H9 (cell line): ENCODE measurements around the gene SSH3. TPM values are rescaled to one million over a fixed set of nuclear protein-coding genes. Genes with fewer than 3 reads are reported as not detected.

Experiments used
- DNase-seq: peaks from one replicate; pipeline ENCODE4 v3.0.0-alpha.2; 2017
- H2AFZ ChIP-seq: one replicate; pipeline ENCODE4 v1.6.1; 2013; ENCODE audit warnings: mild to moderate bottlenecking, low read length, control low read depth, moderate library complexity
- H2AK5ac ChIP-seq: 2 replicates; pipeline ENCODE4 v1.6.1; 2013; ENCODE audit warnings: low read length, control low read depth, mixed read lengths; ENCODE audit not compliant: insufficient read length
- H2BK120ac ChIP-seq: one replicate; pipeline ENCODE4 v1.6.1; 2013; ENCODE audit warnings: low read depth, mild to moderate bottlenecking, low read length, control low read depth, inconsistent platforms; ENCODE audit not compliant: poor library complexity, severe bottlenecking
- H2BK12ac ChIP-seq: 2 replicates; pipeline ENCODE4 v1.6.1; 2013; ENCODE audit warnings: low read length, control low read depth, mixed read lengths, low read depth; ENCODE audit not compliant: insufficient read length
- H2BK15ac ChIP-seq: 2 replicates; pipeline ENCODE4 v1.6.1; 2013; ENCODE audit warnings: low read depth, low read length, control low read depth
- H2BK20ac ChIP-seq: one replicate; pipeline ENCODE4 v1.6.1; 2013; ENCODE audit warnings: low read depth, mild to moderate bottlenecking, low read length, control low read depth, inconsistent platforms; ENCODE audit not compliant: poor library complexity, severe bottlenecking
- H2BK5ac ChIP-seq: 2 replicates; pipeline ENCODE4 v1.6.1; 2013; ENCODE audit warnings: low read length, control low read depth, mixed read lengths; ENCODE audit not compliant: insufficient read length
- H3K14ac ChIP-seq: 2 replicates; pipeline ENCODE4 v1.6.1; 2013; ENCODE audit warnings: low read length, control low read depth; ENCODE audit not compliant: insufficient read depth
- H3K18ac ChIP-seq: 2 replicates; pipeline ENCODE4 v1.6.1; 2013; ENCODE audit warnings: low read depth, mild to moderate bottlenecking, mixed read lengths, low read length, control low read depth; ENCODE audit not compliant: insufficient read length
- H3K23ac ChIP-seq: 2 replicates; pipeline ENCODE4 v1.6.1; 2013; ENCODE audit warnings: low read length, control low read depth, mixed read lengths, low read depth; ENCODE audit not compliant: insufficient read length
- H3K23me2 ChIP-seq: 2 replicates; pipeline ENCODE4 v1.6.1; 2013; ENCODE audit warnings: low read depth, mild to moderate bottlenecking, mixed read lengths, low read length, control low read depth; ENCODE audit not compliant: insufficient read length, poor library complexity, severe bottlenecking
- H3K27ac ChIP-seq: 2 replicates; pipeline ENCODE4 v1.5.1; 2013; ENCODE audit warnings: low read length, control low read depth, mixed read lengths, low read depth; ENCODE audit not compliant: insufficient read length
- H3K27me3 ChIP-seq: 2 replicates; pipeline ENCODE4 v1.6.1; 2013; ENCODE audit warnings: low read length, control low read depth, inconsistent platforms; ENCODE audit not compliant: insufficient read depth
- H3K4ac ChIP-seq: 2 replicates; pipeline ENCODE4 v1.6.1; 2013; ENCODE audit warnings: low read depth, mild to moderate bottlenecking, control low read depth, inconsistent platforms, low read length, moderate library complexity
- H3K4me1 ChIP-seq: 2 replicates; pipeline ENCODE4 v1.6.1; 2013; ENCODE audit warnings: low read length, control low read depth, inconsistent platforms; ENCODE audit not compliant: insufficient read depth
- H3K4me2 ChIP-seq: 2 replicates; pipeline ENCODE4 v1.6.1; 2013; ENCODE audit warnings: low read length, control low read depth, mixed read lengths; ENCODE audit not compliant: insufficient read length, insufficient read depth
- H3K56ac ChIP-seq: 2 replicates; pipeline ENCODE4 v1.6.1; 2013; ENCODE audit warnings: low read depth, mild to moderate bottlenecking, mixed read lengths, low read length, control low read depth; ENCODE audit not compliant: insufficient read length
- H3K79me1 ChIP-seq: 2 replicates; pipeline ENCODE4 v1.6.1; 2013; ENCODE audit warnings: low read depth, mild to moderate bottlenecking, moderate library complexity, low read length, control low read depth, inconsistent platforms; ENCODE audit not compliant: insufficient read depth, poor library complexity, severe bottlenecking
- H3K79me2 ChIP-seq: 2 replicates; pipeline ENCODE4 v1.6.1; 2013; ENCODE audit warnings: low read length, control low read depth, inconsistent platforms; ENCODE audit not compliant: insufficient read depth
- H3K9ac ChIP-seq: 2 replicates; pipeline ENCODE4 v1.6.1; 2013; ENCODE audit warnings: low read length, control low read depth, mixed read lengths; ENCODE audit not compliant: insufficient read length; ENCODE audit errors: extremely low read depth
- H3K9me3 ChIP-seq: one replicate; pipeline ENCODE4 v1.6.1; 2013; ENCODE audit warnings: low read depth, low read length, inconsistent platforms; ENCODE audit not compliant: control insufficient read depth
- H3T11ph ChIP-seq: one replicate; pipeline ENCODE4 v1.6.1; 2013; ENCODE audit warnings: mild to moderate bottlenecking, low read length, control low read depth, inconsistent platforms
- H4K20me1 ChIP-seq: one replicate; pipeline ENCODE4 v1.6.1; 2013; ENCODE audit not compliant: control insufficient read depth, insufficient read length, insufficient read depth
- H4K5ac ChIP-seq: 2 replicates; pipeline ENCODE4 v1.6.1; 2013; ENCODE audit warnings: low read depth, mild to moderate bottlenecking, mixed read lengths, low read length, control low read depth; ENCODE audit not compliant: insufficient read length
- H4K8ac ChIP-seq: replicated peaks from 2 replicates; pipeline ENCODE4 v1.6.1; 2013; ENCODE audit warnings: low read length, control low read depth, mixed read lengths, low read depth; ENCODE audit not compliant: insufficient read length
- H4K91ac ChIP-seq: 2 replicates; pipeline ENCODE4 v1.6.1; 2013; ENCODE audit warnings: low read depth, mild to moderate bottlenecking, moderate library complexity, mixed read lengths, low read length, control low read depth; ENCODE audit not compliant: insufficient read length
- H3K27ac Mint-ChIP-seq, 3 experiments: 2 replicates in 2 of 3; 3 replicates in 1 of 3; pipeline ENCODE4 v1.8.0; 2020 to 2021; ENCODE audit warnings: mixed read lengths in 3 of 3, mild to moderate bottlenecking in 1 of 3, moderate library complexity in 1 of 3
- H3K27me3 Mint-ChIP-seq: 2 replicates; pipeline ENCODE4 v1.8.0; 2021; ENCODE audit warnings: low read depth, mild to moderate bottlenecking, moderate library complexity, mixed read lengths
- H3K36me3 Mint-ChIP-seq, 3 experiments: 2 replicates in 2 of 3; 3 replicates in 1 of 3; pipeline ENCODE4 v1.8.0; 2020 to 2021; ENCODE audit warnings: low read depth in 3 of 3, mixed read lengths in 3 of 3; ENCODE audit not compliant: insufficient read depth in 1 of 3
- H3K4me1 Mint-ChIP-seq, 2 experiments: 2 replicates each; pipeline ENCODE4 v1.8.0; 2020; ENCODE audit warnings: mixed read lengths in 2 of 2
- H3K4me3 Mint-ChIP-seq, 2 experiments: 2 replicates in 1 of 2; 3 replicates in 1 of 2; pipeline ENCODE4 v1.8.0; 2020 to 2021; ENCODE audit warnings: mild to moderate bottlenecking in 2 of 2, mixed read lengths in 2 of 2, moderate library complexity in 1 of 2
- H3K9me3 Mint-ChIP-seq, 2 experiments: 2 replicates in 1 of 2; 3 replicates in 1 of 2; pipeline ENCODE4 v1.8.0; 2020; ENCODE audit warnings: mild to moderate bottlenecking in 2 of 2, mixed read lengths in 2 of 2, moderate library complexity in 1 of 2
- CTCF ChIP-seq: fragments of 200-600 bp; sonication (generic); conservative IDR thresholded peaks from 3 replicates; pipeline ENCODE4 v1.8.0; 2021; ENCODE audit warnings: antibody characterized with exemption, mild to moderate bottlenecking
- WGBS: extraction: QIAGEN DNeasy Blood & Tissue Kit; methylation state at CpG from one replicate; pipeline ENCODE4 v1.1.7; 2013; ENCODE audit warnings: missing lambda C conversion rate, low lambda C conversion rate, mixed read lengths; ENCODE audit not compliant: insufficient read length; ENCODE audit errors: extremely low coverage; 5-methylcytosine and 5-hydroxymethylcytosine counted together
- total RNA-seq: library from RNA; stranded (reverse); gene quantifications from 2 replicates; pipeline ENCODE4 v1.2.1, GENCODE V29; 2021

SSH3 gene
- total RNA-seq, 1 experiment from 2014 or later = 42.2 TPM

GRCh38 chr11:67357831-67358670 is 54.7 kb downstream of the SSH3 start:
- Histone ChIP-seq H2BK20ac (no peak overlapping the region), H2AK5ac (no peak overlapping the region), H2BK120ac (no peak overlapping the region), H4K8ac (no peak overlapping the region), H3K23ac (no peak overlapping the region), H3K23me2 (peaks cover 9% of the 10 kb centered on the region), H3K4ac (no peak overlapping the region), H3K14ac (no peak overlapping the region), H3K18ac (no peak overlapping the region), H4K91ac (no peak overlapping the region), H3K56ac (no peak overlapping the region), H2AFZ (no peak overlapping the region), H4K20me1 (no peaks in the 10 kb centered on the region), H2BK5ac (no peak overlapping the region), H3K79me1 (no peaks in the 10 kb centered on the region), H3K9me3 (no peaks in the 10 kb centered on the region), H3T11ph (no peak overlapping the region), H3K4me2 (no peak overlapping the region), H3K27ac (no peak overlapping the region), H4K5ac (no peak overlapping the region), H3K9ac (no peak overlapping the region), H2BK15ac (no peak overlapping the region), H3K4me1 (no peaks in the 10 kb centered on the region), H3K27me3 (no peaks in the 10 kb centered on the region; the same call in 1 of the 2 replicates), H3K79me2 (no peaks in the 10 kb centered on the region), H2BK12ac (no peak overlapping the region)
- DNase-seq = no peak
- WGBS = 100% methylated on average over 1 of the region's 12 CpGs
- peaks cover 39% of the 10 kb centered on the region for H3K27me3 Mint-ChIP-seq
- H3K4me1 Mint-ChIP-seq = peaks cover 29 to 35% of the 10 kb centered on the region in 2 experiments
- H3K36me3 Mint-ChIP-seq = no peaks in the 10 kb centered on the region
- no peaks in the 10 kb centered on the region for H3K9me3 Mint-ChIP-seq
- no peak for TF ChIP-seq CTCF
- H3K4me3 Mint-ChIP-seq = no peak overlapping the region
- no peak overlapping the region for H3K27ac Mint-ChIP-seq

Other genes starting within 250 kb of the SSH3 start
- 14.8 and 15.7 TPM in 2 replicates for gene RHOD, start 246.7 kb upstream of the SSH3 start, total RNA-seq
- 82.1 and 85.9 TPM in 2 replicates for gene KDM2A, start 184.3 kb upstream of the SSH3 start, total RNA-seq
- 55.5 and 56.3 TPM in 2 replicates for gene GRK2, start 37.1 kb upstream of the SSH3 start, total RNA-seq
- 40.9 and 42.1 TPM in 2 replicates for gene ANKRD13D, start 14.2 kb upstream of the SSH3 start, total RNA-seq
- 19.5 and 22.3 TPM in 2 replicates for gene POLD4, start 50.0 kb downstream of the SSH3 start, total RNA-seq
- 1.6 and 2.1 TPM in 2 replicates for gene CLCF1, start 70.1 kb downstream of the SSH3 start, total RNA-seq
- gene RAD9A, start 88.5 kb downstream of the SSH3 start, total RNA-seq = 20.9 and 23.8 TPM in 2 replicates
- 205 and 214 TPM in 2 replicates for gene PPP1CA, start 98.3 kb downstream of the SSH3 start, total RNA-seq
- gene TBC1D10C, start 100.6 kb downstream of the SSH3 start, total RNA-seq = 0.28 and 0.44 TPM in 2 replicates
- 0.88 and 1.1 TPM in 2 replicates for gene CARNS1, start 112.1 kb downstream of the SSH3 start, total RNA-seq
- gene RPS6KB2, start 125.0 kb downstream of the SSH3 start, total RNA-seq = 46.6 and 51.7 TPM in 2 replicates
- 1.7 and 1.9 TPM in 2 replicates for gene PTPRCAP, start 134.2 kb downstream of the SSH3 start, total RNA-seq
- gene CORO1B, start 139.9 kb downstream of the SSH3 start, total RNA-seq = 80.9 and 86.4 TPM in 2 replicates
- not detected in 2 replicates for gene GPR152, start 149.2 kb downstream of the SSH3 start, total RNA-seq
- gene CABP4, start 151.8 kb downstream of the SSH3 start, total RNA-seq = 0.09 TPM in 1 of 2 replicates, not detected in the other
- gene TMEM134, start 165.7 kb downstream of the SSH3 start, total RNA-seq = 46.9 and 53.6 TPM in 2 replicates
- 31.9 and 35.6 TPM in 2 replicates for gene AIP, start 179.5 kb downstream of the SSH3 start, total RNA-seq
- gene PITPNM1, start 201.8 kb downstream of the SSH3 start, total RNA-seq = 43.5 and 50.1 TPM in 2 replicates
- gene CDK2AP2, start 204.6 kb downstream of the SSH3 start, total RNA-seq = 32.9 and 36.1 TPM in 2 replicates
- gene CABP2, start 219.9 kb downstream of the SSH3 start, total RNA-seq = not detected in 2 replicates